K562 (cell line): ENCODE measurements around the gene CARD11. TPM values are rescaled to one million over a fixed set of nuclear protein-coding genes. Genes with fewer than 3 reads are reported as not detected.

Experiments used
- ATAC-seq: fragments of 200-7000 bp; cut with Tn5 transposase; 3 replicates; pipeline ENCODE4 v1.9.1; 2020; ENCODE audit warnings: moderate library complexity
- BruUV-seq: library from RNA; stranded (reverse); fragments of 400-500 nt; replicated peaks from 2 replicates; lab custom pipeline; 2021; lab: Mats Ljungman, UMichigan
- CTCF ChIA-PET: fragments of 300-600 bp; formaldehyde crosslinking; extraction: SDS; loops from one replicate; lab custom pipeline; 2021; ENCODE audit warnings: low intra/inter-chr PET ratio; lab: Yijun Ruan, JAX
- POLR2A ChIA-PET: fragments of 300-600, 350-650 bp; sonication (Branson Sonifier 250); formaldehyde crosslinking; extraction: SDS; loops from one replicate; lab custom pipeline; 2021; ENCODE audit warnings: antibody characterized with exemption, inconsistent platforms; lab: Yijun Ruan, JAX
- DNase-seq, 4 experiments: peaks; one replicate each; pipeline versions ENCODE4 v3.0.0 to v3.0.0-alpha.2; 2011 to 2018; ENCODE audit warnings: low spot score in 3 of 4, mixed read lengths in 3 of 4; ENCODE audit errors: extremely low read depth in 1 of 4
- FAIRE-seq: peaks from 2 replicates; lab custom pipeline; 2011; peaks lifted over from hg19 to GRCh38; lab: Jason Lieb, UNC
- H2AFZ ChIP-seq: 2 replicates; pipeline ENCODE4 v1.6.0; 2011; ENCODE audit warnings: low read depth, low read length, control low read depth, inconsistent platforms
- H3K27ac ChIP-seq: fragments of 200-600 bp; 3 replicates; pipeline ENCODE4 v1.8.0; 2011; ENCODE audit warnings: low read depth, mild to moderate bottlenecking, control low read depth, inconsistent platforms, low read length, moderate library complexity, mixed read lengths; ENCODE audit errors: extremely low read depth
- H3K27me3 ChIP-seq, 2 experiments: fragments of 300-600 bp in 1 of 2; 2 replicates in 1 of 2; 3 replicates in 1 of 2; pipeline versions ENCODE4 v1.6.0 to v1.8.0; 2011; ENCODE audit warnings: inconsistent platforms in 2 of 2, low read length in 2 of 2, mild to moderate bottlenecking in 1 of 2, mixed read lengths in 1 of 2, moderate library complexity in 1 of 2; ENCODE audit not compliant: control insufficient read depth in 2 of 2, insufficient read depth in 2 of 2
- H3K36me3 ChIP-seq: fragments of 300-600 bp; 3 replicates; pipeline ENCODE4 v1.8.0; 2011; ENCODE audit warnings: mild to moderate bottlenecking, low read length, inconsistent platforms; ENCODE audit not compliant: control insufficient read depth, insufficient read depth
- H3K4me1 ChIP-seq, 2 experiments: fragments of 200-600 bp in 1 of 2; replicated peaks in 1 of 2; 2 replicates in 1 of 2; 3 replicates in 1 of 2; pipeline versions ENCODE4 v1.5.1 to v1.8.0; 2011; ENCODE audit warnings: inconsistent platforms in 2 of 2, low read length in 2 of 2, mild to moderate bottlenecking in 1 of 2, mixed read lengths in 1 of 2, moderate library complexity in 1 of 2; ENCODE audit not compliant: control insufficient read depth in 2 of 2, insufficient read depth in 2 of 2
- H3K4me2 ChIP-seq: 2 replicates; pipeline ENCODE4 v1.6.1; 2011; ENCODE audit warnings: low read length, control low read depth, inconsistent platforms, mixed read lengths; ENCODE audit not compliant: insufficient read depth
- H3K4me3 ChIP-seq: fragments of 200-600 bp; sonication (generic), shearing (Covaris generic); 2 replicates; pipeline ENCODE4 v1.5.1; 2016; ENCODE audit warnings: control low read depth, inconsistent platforms
- H3K79me2 ChIP-seq: fragments of 200-600 bp; 3 replicates; pipeline ENCODE4 v1.8.0; 2011; ENCODE audit warnings: low read length, inconsistent platforms; ENCODE audit not compliant: control insufficient read depth, insufficient read depth
- H3K9ac ChIP-seq, 2 experiments: 2 replicates each; pipeline versions ENCODE4 v1.6.0 to v1.6.1; 2011; ENCODE audit warnings: low read depth in 2 of 2, low read length in 2 of 2, control low read depth in 1 of 2, inconsistent platforms in 1 of 2, mild to moderate bottlenecking in 1 of 2, mixed read lengths in 1 of 2; ENCODE audit not compliant: insufficient read depth in 1 of 2
- H3K9me1 ChIP-seq: one replicate; pipeline ENCODE4 v1.6.0; 2011; ENCODE audit warnings: inconsistent platforms, mild to moderate bottlenecking, low read length, moderate library complexity; ENCODE audit not compliant: control insufficient read depth, insufficient read depth
- H3K9me3 ChIP-seq: replicated peaks from 2 replicates; pipeline ENCODE4 v1.5.1; 2011; ENCODE audit warnings: low read depth, low read length, inconsistent platforms; ENCODE audit not compliant: control insufficient read depth, insufficient read depth
- H4K20me1 ChIP-seq: replicated peaks from 2 replicates; pipeline ENCODE4 v1.6.1; 2011; ENCODE audit warnings: low read length, inconsistent platforms, mixed read lengths; ENCODE audit not compliant: control insufficient read depth, insufficient read depth
- CBFB ChIP-seq: sonication (generic); formaldehyde crosslinking; IDR thresholded peaks from 2 replicates; pipeline ENCODE4 v1.4.0; 2020; ENCODE audit warnings: mild to moderate bottlenecking, missing genetic modification reagents
- CEBPG ChIP-seq, 3 experiments: fragments of 200-800 bp in 1 of 3; sonication (Bioruptor generic) in 1 of 3; sonication (generic) in 1 of 3; formaldehyde crosslinking in 1 of 3; IDR thresholded peaks in 2 of 3; conservative IDR thresholded peaks in 1 of 3; 2 replicates each; pipeline versions ENCODE4 v1.6.1 to v1.8.0; 2016 to 2022; ENCODE audit warnings: missing compliant biosample characterization in 2 of 3, missing genetic modification characterization in 2 of 3, mild to moderate bottlenecking in 1 of 3, missing genetic modification reagents in 1 of 3
- EP300 ChIP-seq: IDR thresholded peaks from 2 replicates; pipeline ENCODE4 v1.6.1; 2012; ENCODE audit warnings: low read length, improper control_type of control experiment
- RUNX1 ChIP-seq: sonication (generic); IDR thresholded peaks from 2 replicates; pipeline ENCODE4 v1.6.1; 2016; ENCODE audit warnings: antibody characterized with exemption, low read depth
- ZEB2 ChIP-seq: fragments of 450-650 bp; IDR thresholded peaks from 2 replicates; pipeline ENCODE4 v1.6.1; 2016
- WGBS: fragments of 100-300 bp; shearing (Covaris generic); methylation state at CpG from one replicate; pipeline ENCODE4 v1.1.6; 2016; ENCODE audit warnings: low coverage, mixed read lengths; ENCODE audit not compliant: insufficient coverage; ENCODE audit errors: missing lambda C conversion rate; 5-methylcytosine and 5-hydroxymethylcytosine counted together
- in situ Hi-C: fragments of 300-500 bp; cut with MboI; formaldehyde crosslinking; loops from 4 replicates; pipeline ENCODE4 v1.15.0; 2018; ENCODE audit warnings: inconsistent platforms, mixed read lengths
- intact Hi-C: fragments of 100-400 bp; cut with micrococcal nuclease; formaldehyde crosslinking; loops from 2 replicates; pipeline ENCODE4 v1.14.2; 2022
- polyA plus RNA-seq, 8 experiments: library from polyadenylated mRNA; depleted of rRNA in 4 of 8; stranded (reverse) in 5 of 8; unstranded in 3 of 8; fragments of >200 nt; fragmentation: Nextera tagmentation in 2 of 8; fragmentation: Illumina TruSeq in 1 of 8; extraction: Ambion mirVana in 2 of 8; extraction: Trizol in 1 of 8; gene quantifications; 2 replicates each; pipeline versions ENCODE4 v1.2.1 to v1.2.3, GENCODE V29; 2011 to 2014; ENCODE audit warnings: inconsistent platforms in 1 of 8, missing spikeins in 1 of 8
- total RNA-seq, 7 experiments: library from RNA; depleted of rRNA in 6 of 7; stranded (reverse); fragments of >200 nt in 6 of 7; fragmentation: Illumina TruSeq in 2 of 7; extraction: Trizol in 2 of 7; gene quantifications; 2 replicates each; pipeline versions ENCODE4 v1.2.1 to v1.2.3, GENCODE V29; 2011 to 2021; ENCODE audit warnings: low replicate concordance in 1 of 7
- TF ChIP-seq, protein P1 (sequence below): fragments of 450-650 bp; IDR thresholded peaks from 2 replicates; pipeline ENCODE4 v1.6.1; 2016
- TF ChIP-seq, protein P2 (sequence below): sonication (generic); formaldehyde crosslinking; IDR thresholded peaks from 2 replicates; pipeline ENCODE4 v1.8.1; 2023; ENCODE audit warnings: missing genetic modification reagents, mild to moderate bottlenecking, borderline replicate concordance
- TF ChIP-seq, protein P3 (sequence below), 2 experiments: fragments of 150-350 bp in 1 of 2; IDR thresholded peaks; 2 replicates each; pipeline ENCODE4 v1.6.1; 2012 to 2016; ENCODE audit warnings: low read depth in 2 of 2, low read length in 2 of 2, mild to moderate bottlenecking in 1 of 2, moderate library complexity in 1 of 2

The CARD11 gene
- total and polyA plus RNA-seq, 9 of the 15 experiments (the other 6 are each of a cell fraction or from before 2014, with no cell fraction given) = 0.07 to 12.8 (median 5.7) TPM

DNA sequence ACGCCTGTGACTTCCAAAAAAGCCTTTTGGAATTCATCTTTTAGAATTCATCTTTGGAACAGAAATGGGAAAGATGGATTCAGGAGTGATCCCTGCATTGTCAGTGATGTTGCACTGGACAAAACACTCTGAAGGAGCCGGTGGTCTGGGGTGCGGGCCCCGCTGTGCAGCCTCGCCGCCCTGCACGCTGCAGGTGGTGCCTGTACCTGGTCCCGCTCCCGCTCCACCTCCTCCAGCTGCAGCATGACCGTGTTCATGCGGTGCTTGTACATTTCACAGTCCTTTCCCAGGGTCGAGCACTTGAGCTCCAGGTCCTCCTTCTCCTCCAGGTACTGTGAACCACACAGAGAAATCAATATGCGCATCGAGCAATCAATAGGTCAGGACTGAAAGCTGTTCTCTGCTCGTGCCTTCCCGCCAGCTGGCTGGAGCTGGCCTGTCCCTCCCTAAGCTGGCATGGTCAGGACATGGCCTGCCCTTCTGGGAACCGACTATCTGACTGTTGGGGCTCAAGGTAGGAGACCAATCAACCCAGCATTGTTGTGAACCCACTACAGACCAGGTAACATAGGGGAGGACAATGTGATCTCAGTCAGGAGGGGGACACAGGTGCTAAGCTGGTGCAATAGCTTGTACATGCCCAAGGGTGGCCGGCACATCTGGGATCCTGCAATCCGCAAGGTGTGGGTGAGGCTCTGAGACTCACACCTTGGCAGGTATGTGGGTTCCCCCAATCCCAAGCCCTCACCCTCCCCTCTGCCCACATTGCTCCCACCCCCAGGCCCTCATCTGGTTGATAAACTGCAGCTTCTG, 105.8 kb downstream of the CARD11 start:
- Histone ChIP-seq H3K27ac (no peak overlapping the region), H3K27me3 (no peaks in the 10 kb centered on the region), H3K36me3 (no peaks in the 10 kb centered on the region), H3K4me3 (no peak overlapping the region), H3K4me2 (no peak overlapping the region), H3K9me1 (no peaks in the 10 kb centered on the region), H3K79me2 (no peaks in the 10 kb centered on the region), H3K4me1 (peaks cover 0 to 7% of the 10 kb centered on the region in 2 experiments; a peak in 2 of 5 replicates), H3K9me3 (no peaks in the 10 kb centered on the region), H4K20me1 (no peaks in the 10 kb centered on the region), H3K9ac (peak overlapping the region in 1 of 2 experiments; percentile 24; a peak in 1 of 4 replicates), H2AFZ (no peak overlapping the region)
- WGBS = 80% methylated on average over 18 of the region's 19 CpGs
- intact Hi-C loops (no loop called here), in situ Hi-C loops (no loop called here)
- DNase-seq = no peak
- POLR2A ChIA-PET = interaction anchor here (0.6 to 1.3 kb wide), 2 partner anchors 19 to 64 kb away, joined by 3 to 6 read pairs; no protein-coding TSS in a partner anchor
- ATAC-seq = no peak
- BruUV-seq = no TSS peak
- FAIRE-seq = no peak
- CTCF ChIA-PET = no interaction called here
- TF ChIP-seq ZEB2 (no peak), EP300 (no peak), CEBPG (CRISPR knock-in tag; IDR thresholded peaks at IDR 0.05) (no peak), CEBPG (tag; conservative IDR thresholded peaks at IDR 0.05 in 1 of 2, IDR thresholded peaks at IDR 0.05 in 1 of 2) (no peak), CBFB (CRISPR knock-in tag) (no peak), RUNX1 (no peak)
- TF ChIP-seq, protein P1, sequence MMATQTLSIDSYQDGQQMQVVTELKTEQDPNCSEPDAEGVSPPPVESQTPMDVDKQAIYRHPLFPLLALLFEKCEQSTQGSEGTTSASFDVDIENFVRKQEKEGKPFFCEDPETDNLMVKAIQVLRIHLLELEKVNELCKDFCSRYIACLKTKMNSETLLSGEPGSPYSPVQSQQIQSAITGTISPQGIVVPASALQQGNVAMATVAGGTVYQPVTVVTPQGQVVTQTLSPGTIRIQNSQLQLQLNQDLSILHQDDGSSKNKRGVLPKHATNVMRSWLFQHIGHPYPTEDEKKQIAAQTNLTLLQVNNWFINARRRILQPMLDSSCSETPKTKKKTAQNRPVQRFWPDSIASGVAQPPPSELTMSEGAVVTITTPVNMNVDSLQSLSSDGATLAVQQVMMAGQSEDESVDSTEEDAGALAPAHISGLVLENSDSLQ = no peak
- TF ChIP-seq, protein P2, sequence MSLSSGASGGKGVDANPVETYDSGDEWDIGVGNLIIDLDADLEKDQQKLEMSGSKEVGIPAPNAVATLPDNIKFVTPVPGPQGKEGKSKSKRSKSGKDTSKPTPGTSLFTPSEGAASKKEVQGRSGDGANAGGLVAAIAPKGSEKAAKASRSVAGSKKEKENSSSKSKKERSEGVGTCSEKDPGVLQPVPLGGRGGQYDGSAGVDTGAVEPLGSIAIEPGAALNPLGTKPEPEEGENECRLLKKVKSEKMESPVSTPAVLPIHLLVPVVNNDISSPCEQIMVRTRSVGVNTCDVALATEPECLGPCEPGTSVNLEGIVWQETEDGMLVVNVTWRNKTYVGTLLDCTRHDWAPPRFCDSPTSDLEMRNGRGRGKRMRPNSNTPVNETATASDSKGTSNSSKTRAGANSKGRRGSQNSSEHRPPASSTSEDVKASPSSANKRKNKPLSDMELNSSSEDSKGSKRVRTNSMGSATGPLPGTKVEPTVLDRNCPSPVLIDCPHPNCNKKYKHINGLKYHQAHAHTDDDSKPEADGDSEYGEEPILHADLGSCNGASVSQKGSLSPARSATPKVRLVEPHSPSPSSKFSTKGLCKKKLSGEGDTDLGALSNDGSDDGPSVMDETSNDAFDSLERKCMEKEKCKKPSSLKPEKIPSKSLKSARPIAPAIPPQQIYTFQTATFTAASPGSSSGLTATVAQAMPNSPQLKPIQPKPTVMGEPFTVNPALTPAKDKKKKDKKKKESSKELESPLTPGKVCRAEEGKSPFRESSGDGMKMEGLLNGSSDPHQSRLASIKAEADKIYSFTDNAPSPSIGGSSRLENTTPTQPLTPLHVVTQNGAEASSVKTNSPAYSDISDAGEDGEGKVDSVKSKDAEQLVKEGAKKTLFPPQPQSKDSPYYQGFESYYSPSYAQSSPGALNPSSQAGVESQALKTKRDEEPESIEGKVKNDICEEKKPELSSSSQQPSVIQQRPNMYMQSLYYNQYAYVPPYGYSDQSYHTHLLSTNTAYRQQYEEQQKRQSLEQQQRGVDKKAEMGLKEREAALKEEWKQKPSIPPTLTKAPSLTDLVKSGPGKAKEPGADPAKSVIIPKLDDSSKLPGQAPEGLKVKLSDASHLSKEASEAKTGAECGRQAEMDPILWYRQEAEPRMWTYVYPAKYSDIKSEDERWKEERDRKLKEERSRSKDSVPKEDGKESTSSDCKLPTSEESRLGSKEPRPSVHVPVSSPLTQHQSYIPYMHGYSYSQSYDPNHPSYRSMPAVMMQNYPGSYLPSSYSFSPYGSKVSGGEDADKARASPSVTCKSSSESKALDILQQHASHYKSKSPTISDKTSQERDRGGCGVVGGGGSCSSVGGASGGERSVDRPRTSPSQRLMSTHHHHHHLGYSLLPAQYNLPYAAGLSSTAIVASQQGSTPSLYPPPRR = no peak
- TF ChIP-seq, protein P3, sequence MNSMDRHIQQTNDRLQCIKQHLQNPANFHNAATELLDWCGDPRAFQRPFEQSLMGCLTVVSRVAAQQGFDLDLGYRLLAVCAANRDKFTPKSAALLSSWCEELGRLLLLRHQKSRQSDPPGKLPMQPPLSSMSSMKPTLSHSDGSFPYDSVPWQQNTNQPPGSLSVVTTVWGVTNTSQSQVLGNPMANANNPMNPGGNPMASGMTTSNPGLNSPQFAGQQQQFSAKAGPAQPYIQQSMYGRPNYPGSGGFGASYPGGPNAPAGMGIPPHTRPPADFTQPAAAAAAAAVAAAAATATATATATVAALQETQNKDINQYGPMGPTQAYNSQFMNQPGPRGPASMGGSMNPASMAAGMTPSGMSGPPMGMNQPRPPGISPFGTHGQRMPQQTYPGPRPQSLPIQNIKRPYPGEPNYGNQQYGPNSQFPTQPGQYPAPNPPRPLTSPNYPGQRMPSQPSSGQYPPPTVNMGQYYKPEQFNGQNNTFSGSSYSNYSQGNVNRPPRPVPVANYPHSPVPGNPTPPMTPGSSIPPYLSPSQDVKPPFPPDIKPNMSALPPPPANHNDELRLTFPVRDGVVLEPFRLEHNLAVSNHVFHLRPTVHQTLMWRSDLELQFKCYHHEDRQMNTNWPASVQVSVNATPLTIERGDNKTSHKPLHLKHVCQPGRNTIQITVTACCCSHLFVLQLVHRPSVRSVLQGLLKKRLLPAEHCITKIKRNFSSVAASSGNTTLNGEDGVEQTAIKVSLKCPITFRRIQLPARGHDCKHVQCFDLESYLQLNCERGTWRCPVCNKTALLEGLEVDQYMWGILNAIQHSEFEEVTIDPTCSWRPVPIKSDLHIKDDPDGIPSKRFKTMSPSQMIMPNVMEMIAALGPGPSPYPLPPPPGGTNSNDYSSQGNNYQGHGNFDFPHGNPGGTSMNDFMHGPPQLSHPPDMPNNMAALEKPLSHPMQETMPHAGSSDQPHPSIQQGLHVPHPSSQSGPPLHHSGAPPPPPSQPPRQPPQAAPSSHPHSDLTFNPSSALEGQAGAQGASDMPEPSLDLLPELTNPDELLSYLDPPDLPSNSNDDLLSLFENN (IDR thresholded peaks at IDR 0.05; ENCODE audit: low read depth in 2 of 2, low read length in 2 of 2) = no peak
